H1 (cell line): ENCODE results near the gene EMC10. TPM values are rescaled to one million over a fixed set of nuclear protein-coding genes. Genes with fewer than 3 reads are reported as not detected.

ENCODE experiments used
- polyA plus RNA-seq, 7 experiments: library from polyadenylated mRNA; depleted of rRNA in 3 of 7; stranded (reverse) in 5 of 7; unstranded in 2 of 7; fragments of >200 nt in 5 of 7; fragments of 200-250 nt in 2 of 7; gene quantifications; 1 replicate in 5 of 7; 2 replicates in 1 of 7; 4 replicates in 1 of 7; pipeline versions ENCODE4 v1.2.1 to v1.2.3, GENCODE V29; 2011 to 2013; ENCODE audit warnings: missing spikeins in 2 of 7, mixed read lengths in 2 of 7
- total RNA-seq: library from RNA; stranded (reverse); fragmentation: NEBNext Ultra II Directional; extraction: Animal tissue kit (Norgen Biotek cat#: 25700); gene quantifications from 2 replicates; pipeline ENCODE4 v1.2.1, GENCODE V29; 2021

Gene EMC10
- total and polyA plus RNA-seq, 2 of the 8 experiments (the other 6 are each of a cell fraction or from before 2014, with no cell fraction given): 77.6 to 103 TPM

Other genes with a start within 250 kb of the EMC10 start
- gene KCNC3, start 147.1 kb upstream of the EMC10 start, total RNA-seq: 7.2 and 8.5 TPM in 2 replicates
- gene KCNC3, start 147.1 kb upstream of the EMC10 start, polyA plus RNA-seq (2011; rRNA removed): 3.9 and 6.3 TPM in 2 replicates
- gene NAPSA, start 110.9 kb upstream of the EMC10 start, total RNA-seq: 0.71 and 1.1 TPM in 2 replicates
- 0.73 and 0.93 TPM in 2 replicates for gene NAPSA, start 110.9 kb upstream of the EMC10 start, polyA plus RNA-seq (2011; rRNA removed)
- gene NR1H2, start 100.0 kb upstream of the EMC10 start, total RNA-seq: 40.3 and 41.4 TPM in 2 replicates
- gene NR1H2, start 100.0 kb upstream of the EMC10 start, polyA plus RNA-seq (2011; rRNA removed): 47.5 and 61.5 TPM in 2 replicates
- gene POLD1, start 92.2 kb upstream of the EMC10 start, total RNA-seq: 141 and 149 TPM in 2 replicates
- gene POLD1, start 92.2 kb upstream of the EMC10 start, polyA plus RNA-seq (2011; rRNA removed): 142 and 191 TPM in 2 replicates
- gene SPIB, start 57.6 kb upstream of the EMC10 start, total RNA-seq: 9.6 and 11.1 TPM in 2 replicates
- gene SPIB, start 57.6 kb upstream of the EMC10 start, polyA plus RNA-seq (2011; rRNA removed): 11.8 and 17.4 TPM in 2 replicates
- gene MYBPC2, start 43.6 kb upstream of the EMC10 start, total RNA-seq: 3.1 and 4.1 TPM in 2 replicates
- gene MYBPC2, start 43.6 kb upstream of the EMC10 start, polyA plus RNA-seq (2011; rRNA removed): 1.8 and 2.7 TPM in 2 replicates
- 8.1 and 9.1 TPM in 2 replicates for gene GARIN5A, start 341 bp downstream of the EMC10 start, total RNA-seq
- gene GARIN5A, start 341 bp downstream of the EMC10 start, polyA plus RNA-seq (2011; rRNA removed): 18.5 and 31.5 TPM in 2 replicates
- 1.9 and 3.6 TPM in 2 replicates for gene JOSD2, start 34.7 kb downstream of the EMC10 start, total RNA-seq
- gene JOSD2, start 34.7 kb downstream of the EMC10 start, polyA plus RNA-seq (2011; rRNA removed): 5.6 and 6.6 TPM in 2 replicates
- gene ASPDH, start 37.4 kb downstream of the EMC10 start, total RNA-seq: not detected in 2 replicates
- gene ASPDH, start 37.4 kb downstream of the EMC10 start, polyA plus RNA-seq (2011; rRNA removed): not detected in 2 replicates
- 11.5 and 13.4 TPM in 2 replicates for gene LRRC4B, start 91.9 kb downstream of the EMC10 start, total RNA-seq
- 20.8 and 21.2 TPM in 2 replicates for gene LRRC4B, start 91.9 kb downstream of the EMC10 start, polyA plus RNA-seq (2011; rRNA removed)
- 13.9 and 17.3 TPM in 2 replicates for gene SYT3, start 163.4 kb downstream of the EMC10 start, total RNA-seq
- gene SYT3, start 163.4 kb downstream of the EMC10 start, polyA plus RNA-seq (2011; rRNA removed): 6.7 and 12.7 TPM in 2 replicates
- gene C19orf81, start 172.9 kb downstream of the EMC10 start, total RNA-seq: 11.7 and 14.2 TPM in 2 replicates
- gene C19orf81, start 172.9 kb downstream of the EMC10 start, polyA plus RNA-seq (2011; rRNA removed): 13.0 and 22.0 TPM in 2 replicates
- 3.7 and 3.9 TPM in 2 replicates for gene SHANK1, start 243.3 kb downstream of the EMC10 start, total RNA-seq
- gene SHANK1, start 243.3 kb downstream of the EMC10 start, polyA plus RNA-seq (2011; rRNA removed): 1.1 and 1.2 TPM in 2 replicates
- 4.3 and 5.2 TPM in 2 replicates for gene CLEC11A, start 246.9 kb downstream of the EMC10 start, total RNA-seq
- 17.4 and 22.5 TPM in 2 replicates for gene CLEC11A, start 246.9 kb downstream of the EMC10 start, polyA plus RNA-seq (2011; rRNA removed)